ENCODE results near the gene DNAJB13. TPM values are rescaled to one million over a fixed set of nuclear protein-coding genes. Genes with fewer than 3 reads are reported as not detected.

Gene DNAJB13
- total RNA-seq = not detected in 2 replicates

GRCh38 chr11:73950869-73951710 is at the start of gene DNAJB13:
TSS of gene DNAJB13 (plus strand) at chr11:73951026. CDS start at chr11:73951070, 44 bp downstream.

GRCh38 chr11:73982595-73982989 is 31.8 kb downstream of the DNAJB13 start, which contains the start of gene UCP2:
TSS of gene UCP2 (minus strand) at chr11:73982843. CDS start at chr11:73978378, 4,465 bp downstream.

DNA sequence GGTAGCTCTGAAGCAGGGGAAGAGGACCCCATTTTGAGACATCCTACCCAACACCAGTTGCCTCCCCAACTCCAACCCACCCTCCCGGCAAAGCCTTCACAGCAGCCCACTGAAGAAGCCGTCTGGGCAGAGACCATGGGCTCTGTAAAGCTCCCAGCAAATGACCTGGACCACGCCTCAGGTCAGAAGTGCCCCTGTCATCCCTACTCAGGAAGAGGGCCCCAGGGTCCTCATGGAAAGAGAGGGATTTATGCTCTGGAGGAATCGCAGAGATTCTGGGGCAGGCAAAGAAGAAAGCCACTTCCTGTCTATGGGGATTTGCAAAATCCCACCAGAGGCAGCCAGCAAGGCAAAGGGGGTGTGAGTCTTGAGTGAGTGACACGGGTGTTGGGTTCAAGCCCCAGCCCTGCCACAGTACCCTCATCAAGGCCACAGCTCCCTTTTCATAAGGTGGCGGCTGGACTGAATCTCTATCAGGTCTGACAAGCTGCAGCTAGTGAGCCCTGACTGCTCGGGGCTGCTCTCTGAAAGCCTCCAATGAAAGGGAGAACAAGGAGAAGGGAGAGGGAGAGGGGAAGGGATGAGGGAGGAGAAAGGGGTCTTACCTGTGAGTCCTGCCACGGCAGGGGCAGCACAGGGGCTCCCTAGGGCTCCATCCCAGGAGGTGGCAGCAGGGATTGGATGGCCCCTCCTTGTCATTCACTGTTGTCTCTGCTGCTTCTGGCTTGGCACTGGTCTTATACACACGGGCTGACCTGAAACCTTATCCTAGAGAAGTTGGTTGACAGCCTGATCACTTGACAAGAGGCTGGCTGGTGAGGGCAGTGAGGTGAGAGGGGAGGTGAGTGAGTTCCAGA is 57.8 kb downstream of the DNAJB13 start, which contains the start of gene UCP3:
Gene UCP3, minus strand, starts transcription at position 713 of the 857 bp plus-strand sequence. CDS start 2,043 bp downstream, outside the sequence.

Other genes starting within 250 kb of the DNAJB13 start
- gene RAB6A, start 190.0 kb upstream of the DNAJB13 start, total RNA-seq = 118 and 188 TPM in 2 replicates
- gene MRPL48, start 163.2 kb upstream of the DNAJB13 start, total RNA-seq = 54.0 and 67.7 TPM in 2 replicates
- gene COA4, start 74.2 kb upstream of the DNAJB13 start, total RNA-seq = 71.3 and 117 TPM in 2 replicates
- 8.3 and 19.6 TPM in 2 replicates for gene PAAF1, start 74.0 kb upstream of the DNAJB13 start, total RNA-seq
- 0.47 and 1.8 TPM in 2 replicates for gene UCP2, start 31.8 kb downstream of the DNAJB13 start, total RNA-seq
- gene UCP3, start 58.1 kb downstream of the DNAJB13 start, total RNA-seq = 0.38 TPM in 1 of 2 replicates, not detected in the other
- gene C2CD3, start 220.0 kb downstream of the DNAJB13 start, total RNA-seq = 5.4 and 11.4 TPM in 2 replicates
- gene PPME1, start 220.3 kb downstream of the DNAJB13 start, total RNA-seq = 25.7 and 26.4 TPM in 2 replicates